Breast epithelium (tissue), 3 donors: ENCODE results near the gene G0S2.

Experiments
- CTCF ChIP-seq, 3 donors: fragments of 450-650 bp; IDR thresholded peaks; one replicate each; pipeline ENCODE4 v1.5.1; 2016 to 2017; ENCODE audit warnings: antibody characterized with exemption in 3 of 3, mild to moderate bottlenecking in 3 of 3, moderate library complexity in 3 of 3
- POLR2A ChIP-seq: fragments of 450-650 bp; IDR thresholded peaks from one replicate; pipeline ENCODE4 v1.6.1; 2016; ENCODE audit warnings: antibody characterized with exemption, mild to moderate bottlenecking, moderate library complexity
- POLR2AphosphoS5 ChIP-seq, 3 donors: sonication (generic); formaldehyde crosslinking; IDR thresholded peaks; one replicate each; pipeline ENCODE4 v1.6.1; 2017; ENCODE audit warnings: antibody characterized with exemption in 3 of 3

DNA sequence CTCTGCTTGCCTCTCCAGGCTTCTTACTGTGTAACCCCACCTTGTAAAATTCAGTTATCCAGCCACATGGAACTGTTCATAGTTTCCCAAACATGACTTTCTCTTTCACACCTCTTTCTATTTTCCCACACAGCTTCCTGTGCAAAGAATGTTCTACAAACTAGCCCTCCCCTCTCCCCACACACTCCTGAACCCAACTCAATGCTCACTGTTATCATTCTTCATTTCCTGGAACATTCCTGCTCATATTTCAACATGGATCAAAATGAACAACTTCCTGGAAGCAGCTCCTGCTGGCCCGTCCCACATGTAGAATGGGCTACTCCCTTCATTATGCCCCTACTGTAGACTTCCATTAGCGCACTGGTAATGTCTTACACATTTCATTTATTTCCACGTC is 21.9 kb downstream of the G0S2 start:
- TF ChIP-seq CTCF (IDR thresholded peaks at IDR 0.05) (no peak), POLR2A (no peak), POLR2AphosphoS5 (IDR thresholded peaks at IDR 0.05) (no peak)
